Vagina (tissue), 2 donors: ENCODE measurements around the gene RPE.

Experiments
- CTCF ChIP-seq, 3 experiments: fragments of 450-650 bp in 2 of 3; fragments of 200-600 bp in 1 of 3; sonication (generic) in 1 of 3; IDR thresholded peaks; one replicate each; pipeline ENCODE4 v1.5.1; 2017 to 2019; ENCODE audit warnings: antibody characterized with exemption in 3 of 3, mild to moderate bottlenecking in 2 of 3, moderate library complexity in 2 of 3
- POLR2A ChIP-seq, 2 donors: fragments of 450-650 bp; IDR thresholded peaks; one replicate each; pipeline ENCODE4 v1.6.1; 2017; ENCODE audit warnings: antibody characterized with exemption in 2 of 2, mild to moderate bottlenecking in 2 of 2, moderate library complexity in 2 of 2

DNA sequence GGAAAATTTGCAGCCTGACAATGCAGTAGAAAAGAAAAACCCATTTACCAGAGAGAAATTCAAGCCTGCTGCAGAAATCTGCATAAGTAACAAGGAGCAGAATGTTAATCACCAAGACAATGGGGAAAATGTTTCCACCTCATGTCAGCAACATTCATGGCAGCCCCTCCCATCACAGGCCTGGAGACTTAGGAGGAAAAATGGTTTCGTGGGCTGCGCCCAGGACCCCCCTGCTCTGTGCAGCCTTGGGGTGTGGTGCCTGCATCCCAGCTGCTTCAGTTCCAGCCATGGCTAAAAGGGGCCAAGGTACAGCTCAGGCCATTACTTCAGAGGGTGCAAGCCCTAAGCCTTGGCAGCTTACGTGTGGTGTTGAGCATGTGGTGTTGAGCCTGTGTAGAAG, 53.4 kb downstream of the RPE start:
- TF ChIP-seq CTCF (IDR thresholded peaks at IDR 0.05) (no peak), POLR2A (IDR thresholded peaks at IDR 0.05) (no peak)
